GM21515 (cell line): ENCODE measurements around the gene DAW1.
"Not testable (repeated sequence)": the region's sequence is repeated elsewhere in the genome, so short reads cannot be mapped to it uniquely, and the experiment has no call there.

ENCODE experiments used
- ATAC-seq: cut with Tn5 transposase; IDR thresholded peaks from one replicate; pipeline ENCODE4 v1.9.1; 2021; ENCODE audit not compliant: unreplicated experiment

Gene DAW1

GRCh38 chr2:227908266-227909054, 37.0 kb downstream of the DAW1 start:
- ATAC-seq, result no peak

GRCh38 chr2:227914362-227914761, 42.9 kb downstream of the DAW1 start:
- no peak for ATAC-seq

GRCh38 chr2:227921648-227922047, 50.2 kb downstream of the DAW1 start:
- no peak for ATAC-seq

- no peak for ATAC-seq
Measured at GRCh38 chr2:227932001-227932400, 60.6 kb downstream of the DAW1 start.

- ATAC-seq, result no peak
Measured at GRCh38 chr2:227932403-227932802, 61.0 kb downstream of the DAW1 start.

- ATAC-seq, result no peak
Measured at GRCh38 chr2:227933884-227934283, 62.5 kb downstream of the DAW1 start.

GRCh38 chr2:227936249-227936648, 64.8 kb downstream of the DAW1 start:
- not testable (repeated sequence) for ATAC-seq

- ATAC-seq, result peak; percentile 46
Measured at GRCh38 chr2:227939271-227940027, 68.0 kb downstream of the DAW1 start.

GRCh38 chr2:227942021-227942420, 70.6 kb downstream of the DAW1 start:
- ATAC-seq, result peak; percentile 70

- no peak for ATAC-seq
Measured at GRCh38 chr2:227942965-227943364, 71.5 kb downstream of the DAW1 start.

- ATAC-seq, result no peak
Measured at GRCh38 chr2:227960317-227960716, 88.9 kb downstream of the DAW1 start.

- no peak for ATAC-seq
Measured at GRCh38 chr2:227971619-227972230, 100.3 kb downstream of the DAW1 start.

- ATAC-seq, result no peak
Measured at GRCh38 chr2:227973241-227973640, 101.8 kb downstream of the DAW1 start.
